HG02571 (cell line): ENCODE data around the gene FRG1.
A peak's percentile ranks its signal among the peaks of the same experiment; 100 is the strongest.
"Not testable (repeated sequence)": the region's sequence is repeated elsewhere in the genome, so short reads cannot be mapped to it uniquely, and the experiment has no call there.

Experiments used
- ATAC-seq: cut with Tn5 transposase; IDR thresholded peaks from one replicate; pipeline ENCODE4 v1.9.1; 2021; ENCODE audit warnings: mild to moderate bottlenecking, moderate library complexity; ENCODE audit not compliant: unreplicated experiment

The FRG1 gene

GRCh38 chr4:189940178-189941004, at the start of gene FRG1:
Gene FRG1 (plus strand): TSS chr4:189940872. CDS start chr4:189941010, 138 bp downstream.
- peak; percentile 100 for ATAC-seq

- ATAC-seq: no peak
These were observed 43.0 kb upstream of the FRG1 start for GRCh38 chr4:189897667-189898066.

GRCh38 chr4:189899481-189900015, 41.1 kb upstream of the FRG1 start:
- not testable (repeated sequence) for ATAC-seq

GRCh38 chr4:189904420-189905027, 36.1 kb upstream of the FRG1 start:
- ATAC-seq: not testable (repeated sequence)

DNA sequence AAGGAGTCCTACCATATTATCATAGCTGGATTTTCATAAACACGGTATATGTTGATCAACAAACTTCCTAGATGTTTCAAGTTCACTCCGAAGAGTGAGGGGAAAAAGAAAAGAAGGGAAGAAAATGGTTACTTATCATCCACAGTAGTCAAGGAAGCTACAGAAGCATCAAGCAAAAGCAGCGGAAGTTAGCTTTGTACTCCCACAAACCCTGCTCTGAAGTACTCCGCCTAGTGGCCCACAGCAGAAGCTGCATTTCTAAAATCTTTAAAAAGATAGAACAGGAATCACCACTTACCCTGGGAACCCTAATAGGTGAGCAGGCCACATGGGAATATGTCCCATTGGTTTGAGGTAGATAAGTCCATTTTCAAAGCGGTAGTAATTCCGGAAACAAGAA, 28.5 kb upstream of the FRG1 start:
- no peak for ATAC-seq

GRCh38 chr4:189917161-189917891, 23.3 kb upstream of the FRG1 start:
- no peak for ATAC-seq

- no peak for ATAC-seq
These were observed 19.6 kb upstream of the FRG1 start for GRCh38 chr4:189921058-189921457.

DNA sequence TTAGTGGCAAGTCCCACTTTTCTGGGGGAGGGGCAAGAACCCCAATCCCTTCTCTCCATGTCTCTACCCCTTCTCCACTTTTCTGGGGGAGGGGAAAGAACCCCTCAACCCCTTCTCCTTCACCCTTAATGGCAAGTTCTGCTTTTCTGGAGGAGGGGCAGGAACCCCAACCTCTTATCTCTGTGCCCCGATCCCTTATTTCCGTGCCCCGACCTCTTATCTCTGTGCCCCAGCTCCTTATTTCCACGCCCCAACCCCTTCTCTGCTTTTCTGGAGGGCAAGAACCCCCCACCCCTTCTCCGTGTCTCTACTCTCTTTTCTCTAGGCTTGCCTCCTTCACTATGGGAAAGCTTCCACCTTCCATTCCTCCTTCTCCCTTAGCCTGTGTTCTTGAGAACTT, 13.9 kb upstream of the FRG1 start:
- ATAC-seq: not testable (repeated sequence)

- no peak for ATAC-seq
These were observed 356 bp downstream of the FRG1 start for GRCh38 chr4:189941005-189941450.

GRCh38 chr4:189942412-189942811, 1.7 kb downstream of the FRG1 start:
- ATAC-seq: not testable (repeated sequence)

DNA sequence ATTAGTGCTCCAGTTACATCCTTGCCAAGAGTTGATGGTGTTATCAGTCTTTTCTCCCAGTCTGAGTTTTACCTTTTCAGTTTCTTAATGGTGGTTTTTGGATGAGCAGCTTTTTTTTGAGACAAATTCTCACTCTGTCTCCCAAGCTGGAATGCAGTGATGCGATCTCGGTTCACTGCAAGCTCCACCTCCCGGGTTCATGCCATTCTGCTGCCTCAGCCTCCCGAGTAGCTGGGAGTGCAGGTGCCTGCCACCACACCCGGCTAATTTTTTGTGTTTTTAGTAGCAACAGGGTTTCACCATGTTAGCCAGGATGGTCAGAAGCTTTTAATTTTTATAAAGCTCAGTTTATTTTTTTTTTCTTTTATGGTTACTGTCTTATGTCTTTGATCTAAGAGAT, 3.4 kb downstream of the FRG1 start:
- not testable (repeated sequence) for ATAC-seq

GRCh38 chr4:189946906-189947305, 6.2 kb downstream of the FRG1 start:
- not testable (repeated sequence) for ATAC-seq

DNA sequence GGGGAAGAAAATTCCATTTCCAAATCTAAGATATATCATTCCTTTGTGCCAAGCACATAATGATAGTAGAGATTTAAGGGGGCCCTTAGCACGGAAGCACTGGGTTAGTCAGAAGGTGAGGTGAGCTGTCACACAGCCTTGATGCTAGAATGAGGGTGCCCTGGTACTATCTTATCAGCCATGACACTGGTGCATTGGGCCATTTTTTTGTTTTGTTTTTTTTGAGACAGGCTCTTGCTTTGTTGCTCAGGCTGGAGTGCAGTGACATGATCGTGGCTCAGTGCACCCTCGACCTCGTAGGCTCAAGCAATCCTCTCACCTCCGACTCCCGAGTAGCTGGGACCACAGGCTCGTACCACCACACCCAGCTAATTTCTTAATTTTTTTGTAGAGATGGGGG, 7.8 kb downstream of the FRG1 start:
- ATAC-seq: not testable (repeated sequence)

GRCh38 chr4:189969291-189969690, 28.6 kb downstream of the FRG1 start:
- ATAC-seq: not testable (repeated sequence)

GRCh38 chr4:189973646-189974045, 33.0 kb downstream of the FRG1 start:
- ATAC-seq: no peak

GRCh38 chr4:189974056-189974455, 33.4 kb downstream of the FRG1 start:
- ATAC-seq: no peak

GRCh38 chr4:189979196-189980047, 38.8 kb downstream of the FRG1 start:
- ATAC-seq: no peak

DNA sequence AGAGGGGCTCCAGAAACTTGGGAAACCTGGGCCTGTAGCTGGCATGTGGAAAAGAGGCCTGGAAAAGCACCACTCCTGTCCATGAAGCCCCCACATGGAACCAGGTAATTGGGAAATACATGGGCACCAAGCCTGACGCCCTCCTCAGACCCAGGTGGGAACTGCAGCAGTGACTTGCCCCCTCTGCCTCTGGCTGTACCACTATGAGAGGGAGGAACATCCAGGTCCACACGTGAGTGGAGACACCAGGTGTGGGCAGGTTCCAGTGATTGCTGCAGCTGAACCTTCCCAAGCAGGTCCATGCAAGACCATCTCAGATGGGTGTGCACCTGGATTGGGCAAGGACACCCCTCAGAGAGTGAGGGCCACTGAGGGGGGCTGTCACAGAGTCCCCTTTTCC, 39.6 kb downstream of the FRG1 start:
- ATAC-seq: not testable (repeated sequence)

DNA sequence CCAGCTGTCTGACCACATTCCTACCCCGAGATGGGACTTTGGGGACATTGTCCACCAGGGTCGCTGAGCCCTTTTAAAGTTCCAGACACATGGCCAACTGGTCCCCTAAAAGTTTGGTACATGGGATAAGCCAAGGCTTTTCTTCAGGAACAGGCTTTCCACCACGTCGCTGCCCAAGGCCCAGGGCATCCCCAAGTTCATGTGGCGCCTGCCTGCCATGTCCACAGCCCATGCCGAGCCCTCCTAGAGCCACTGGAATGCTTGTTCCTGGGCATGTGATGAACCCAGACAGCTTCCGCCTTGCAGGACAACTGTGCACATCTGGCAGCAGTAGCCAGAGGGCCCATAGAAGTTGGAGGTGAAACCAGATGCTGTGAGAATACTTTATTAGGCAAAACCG, 41.3 kb downstream of the FRG1 start:
- ATAC-seq: no peak

DNA sequence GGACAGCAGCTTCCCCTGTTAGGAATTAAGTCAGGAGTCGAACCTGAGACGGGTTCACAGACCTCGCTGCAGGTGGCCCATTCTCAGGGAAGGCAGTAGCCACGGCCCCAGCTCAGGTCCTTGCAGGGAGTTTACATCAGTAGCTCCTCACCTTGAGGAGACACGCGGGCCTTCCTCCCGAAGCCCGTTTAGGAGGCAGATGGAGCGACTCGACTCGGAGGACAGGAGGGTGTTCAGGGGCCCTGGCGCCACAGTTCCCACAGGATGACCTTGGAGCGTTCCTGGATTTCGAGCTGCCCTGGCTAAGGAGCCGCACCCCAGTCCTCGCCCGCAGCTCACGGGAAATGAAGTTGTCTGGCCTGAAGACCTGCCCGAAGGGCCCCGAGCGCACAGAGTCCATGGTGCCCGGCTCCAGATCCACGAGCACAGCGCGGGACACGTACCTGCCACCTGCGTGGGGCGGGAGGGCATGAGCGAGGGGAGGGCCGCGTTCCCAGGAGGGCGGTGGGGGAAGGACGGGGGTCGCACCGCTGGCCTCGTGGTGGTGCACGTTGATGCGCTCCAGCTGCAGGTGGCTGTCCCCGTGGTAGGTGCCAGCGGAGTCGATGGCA, 43.3 kb downstream of the FRG1 start:
- not testable (repeated sequence) for ATAC-seq
